Dendritic cell treated with granulocyte-macrophage colony-stimulating factor and Interleukin-4, amounts not matched to agents 40 ng/mL and 50 ng/mL, for 4 days (primary cell): ENCODE results near the gene ITGA2B.
"Not testable (repeated sequence)": the region's sequence is repeated elsewhere in the genome, so short reads cannot be mapped to it uniquely, and the experiment has no call there.

Experiments
- H3K27ac Mint-ChIP-seq: one replicate; pipeline ENCODE4 v1.8.0; 2022; ENCODE audit warnings: mild to moderate bottlenecking, mixed read lengths
- H3K27me3 Mint-ChIP-seq: one replicate; pipeline ENCODE4 v1.8.0; 2022; ENCODE audit warnings: mild to moderate bottlenecking, mixed read lengths
- H3K36me3 Mint-ChIP-seq: one replicate; pipeline ENCODE4 v1.8.0; 2022; ENCODE audit warnings: low read depth, mixed read lengths
- H3K4me1 Mint-ChIP-seq: one replicate; pipeline ENCODE4 v1.8.0; 2022; ENCODE audit warnings: low read depth, mixed read lengths
- H3K4me3 Mint-ChIP-seq: one replicate; pipeline ENCODE4 v1.8.0; 2022; ENCODE audit warnings: mild to moderate bottlenecking, moderate library complexity, mixed read lengths
- H3K9me3 Mint-ChIP-seq: one replicate; pipeline ENCODE4 v1.8.0; 2022; ENCODE audit warnings: mixed read lengths
- intact Hi-C: fragments of 100-400 bp; cut with micrococcal nuclease; formaldehyde crosslinking; loops from one replicate; pipeline ENCODE4 v1.15.0; 2022

Gene ITGA2B

DNA sequence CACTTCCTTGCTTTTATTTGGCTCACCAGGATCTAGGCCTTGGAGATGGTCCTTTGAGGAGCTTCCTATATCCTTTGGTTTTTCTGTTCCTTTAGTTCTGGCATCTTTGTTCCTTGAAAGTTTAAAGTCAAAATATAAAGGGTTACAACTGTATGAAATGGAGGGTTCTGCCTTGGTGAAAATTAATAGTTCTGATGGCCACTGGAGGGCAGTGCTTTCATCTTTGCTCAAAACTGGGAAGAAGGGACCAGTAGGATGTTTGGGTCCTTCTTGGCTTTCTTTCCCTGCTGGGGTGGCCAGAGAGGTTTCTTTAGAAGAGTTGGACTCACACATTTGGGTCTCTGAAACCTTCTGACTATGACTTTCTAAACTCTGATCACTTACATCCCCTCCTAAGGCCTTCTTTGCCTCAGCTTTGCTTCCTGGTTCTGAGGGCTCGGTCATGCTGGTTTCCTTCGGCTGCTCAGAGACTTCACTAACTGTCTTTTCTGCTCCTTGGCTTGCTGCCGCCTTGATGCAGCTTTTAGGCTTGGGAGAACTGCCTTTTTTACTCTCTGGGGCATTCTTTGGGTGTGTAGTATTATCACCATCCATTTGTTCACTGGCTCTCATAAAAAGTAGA is 10.9 kb upstream of the ITGA2B start:
- H3K27ac Mint-ChIP-seq = no peak overlapping the region
- H3K36me3 Mint-ChIP-seq = peaks cover 81% of the 10 kb centered on the region
- H3K27me3 Mint-ChIP-seq = no peaks in the 10 kb centered on the region
- H3K4me3 Mint-ChIP-seq = no peak overlapping the region
- intact Hi-C loops = no loop called here
- no peaks in the 10 kb centered on the region for H3K9me3 Mint-ChIP-seq
- H3K4me1 Mint-ChIP-seq = no peaks in the 10 kb centered on the region

- Mint-ChIP-seq H3K27ac (no peak overlapping the region), H3K36me3 (peaks cover 68% of the 10 kb centered on the region), H3K4me3 (no peak overlapping the region), H3K4me1 (no peaks in the 10 kb centered on the region), H3K9me3 (no peaks in the 10 kb centered on the region), H3K27me3 (no peaks in the 10 kb centered on the region)
- intact Hi-C loops = no loop called here
These were observed 9.5 kb upstream of the ITGA2B start for GRCh38 chr17:44398692-44399691.

DNA sequence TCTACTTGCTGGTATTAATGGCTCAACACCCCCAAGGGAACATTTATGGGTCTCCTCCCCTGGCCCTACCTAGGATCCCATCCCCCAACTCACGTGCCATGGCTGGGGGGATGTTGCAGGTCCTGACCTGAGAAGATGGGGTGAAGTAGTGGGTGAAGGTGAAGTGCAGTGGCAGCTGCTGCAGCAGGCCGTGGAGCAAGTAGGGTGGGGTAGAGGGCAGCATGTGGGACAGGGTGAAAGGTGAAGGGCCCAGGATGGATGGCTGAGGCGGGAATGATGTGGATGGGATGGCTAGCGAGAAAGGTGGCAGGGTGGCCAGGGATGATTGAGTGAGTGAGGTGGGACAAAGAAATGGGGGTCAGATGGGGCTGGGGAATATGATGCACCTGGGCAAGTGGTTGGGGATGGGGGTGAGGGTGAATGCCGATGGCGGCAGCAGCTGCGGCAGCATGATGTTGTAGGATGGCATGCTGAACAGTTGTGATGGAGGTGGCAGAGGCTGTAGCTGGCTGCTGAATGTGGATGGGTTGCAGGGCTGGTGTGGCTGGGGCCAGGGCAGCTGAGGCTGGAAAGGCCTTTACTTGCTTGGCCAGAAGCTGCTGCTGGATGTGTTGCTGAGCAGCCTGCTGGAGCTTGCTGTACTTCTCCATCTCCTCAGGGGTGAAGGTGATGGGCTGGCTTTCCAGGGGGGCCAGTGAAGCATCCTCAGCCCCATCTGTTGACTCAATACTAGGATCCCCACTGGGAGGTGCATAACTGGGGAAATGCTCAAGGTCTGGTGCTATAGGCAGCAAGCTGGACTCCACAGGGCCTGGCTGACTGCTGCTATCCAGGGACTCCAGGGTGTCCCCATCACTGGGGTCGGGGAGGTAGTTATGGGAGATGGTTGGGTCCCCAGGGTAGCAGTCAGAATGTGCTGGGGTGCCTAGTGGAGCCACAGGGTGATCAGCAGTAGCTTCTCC is 8.3 kb upstream of the ITGA2B start:
- H3K36me3 Mint-ChIP-seq = peaks cover 56% of the 10 kb centered on the region
- no peaks in the 10 kb centered on the region for H3K9me3 Mint-ChIP-seq
- intact Hi-C loops = no loop called here
- H3K27me3 Mint-ChIP-seq = no peaks in the 10 kb centered on the region
- no peak overlapping the region for H3K27ac Mint-ChIP-seq
- H3K4me1 Mint-ChIP-seq = no peaks in the 10 kb centered on the region
- no peak overlapping the region for H3K4me3 Mint-ChIP-seq

- Mint-ChIP-seq H3K27ac (no peak overlapping the region), H3K27me3 (no peaks in the 10 kb centered on the region), H3K4me3 (no peak overlapping the region), H3K4me1 (no peaks in the 10 kb centered on the region), H3K9me3 (no peaks in the 10 kb centered on the region), H3K36me3 (peaks cover 51% of the 10 kb centered on the region)
- intact Hi-C loops = no loop called here
These were observed 7.5 kb upstream of the ITGA2B start for GRCh38 chr17:44396946-44397345.

- no peak overlapping the region for H3K4me3 Mint-ChIP-seq
- no peak overlapping the region for H3K27ac Mint-ChIP-seq
- H3K27me3 Mint-ChIP-seq = no peaks in the 10 kb centered on the region
- peaks cover 32% of the 10 kb centered on the region for H3K36me3 Mint-ChIP-seq
- H3K9me3 Mint-ChIP-seq = no peaks in the 10 kb centered on the region
- H3K4me1 Mint-ChIP-seq = peaks cover 8% of the 10 kb centered on the region
- intact Hi-C loops = no loop called here
These were observed 5.4 kb upstream of the ITGA2B start for GRCh38 chr17:44394833-44395232.

- H3K4me1 Mint-ChIP-seq = peaks cover 15% of the 10 kb centered on the region
- H3K4me3 Mint-ChIP-seq, H3K27ac Mint-ChIP-seq, H3K27me3 Mint-ChIP-seq, intact Hi-C loops, H3K9me3 Mint-ChIP-seq: not testable (repeated sequence)
- H3K36me3 Mint-ChIP-seq = peaks cover 25% of the 10 kb centered on the region
These were observed 4.7 kb upstream of the ITGA2B start for GRCh38 chr17:44394112-44394511.

DNA sequence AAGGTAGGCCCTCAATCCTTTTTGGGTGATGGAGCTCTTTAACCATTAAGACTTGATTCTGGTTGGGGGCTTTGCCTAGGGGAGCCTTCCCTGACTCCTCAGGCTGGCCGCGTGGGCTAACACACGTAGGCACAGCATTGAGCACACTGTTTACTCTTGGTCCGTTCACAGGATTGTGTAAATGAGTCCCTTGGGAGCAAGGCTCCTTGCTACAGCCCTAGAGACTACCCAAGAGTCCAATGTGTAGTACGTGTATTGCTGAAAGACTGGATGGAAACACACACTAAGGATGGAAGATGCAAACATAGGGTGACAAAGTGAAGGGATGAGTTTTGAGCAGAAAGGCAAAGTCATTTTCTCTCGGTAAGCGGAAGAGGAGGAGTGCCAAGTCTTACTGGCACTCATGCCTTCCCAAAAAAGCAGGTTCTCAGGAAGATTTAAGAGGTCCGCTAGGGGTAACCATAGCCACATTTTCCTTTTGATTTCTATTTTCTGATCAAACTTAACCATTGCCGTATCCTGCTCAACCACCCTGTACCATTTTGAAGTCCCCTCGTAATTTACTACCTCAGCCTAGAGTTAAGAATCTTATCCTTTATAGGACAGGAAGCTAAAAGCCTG is 911 bp upstream of the ITGA2B start:
- no peak overlapping the region for H3K4me3 Mint-ChIP-seq
- peaks cover 20% of the 10 kb centered on the region for H3K27me3 Mint-ChIP-seq
- H3K9me3 Mint-ChIP-seq = no peaks in the 10 kb centered on the region
- peaks cover 18% of the 10 kb centered on the region for H3K4me1 Mint-ChIP-seq
- no peaks in the 10 kb centered on the region for H3K36me3 Mint-ChIP-seq
- peak overlapping the region; percentile 44 for H3K27ac Mint-ChIP-seq
- intact Hi-C loops = no loop called here

GRCh38 chr17:44389723-44390202 is 314 bp upstream of the ITGA2B start:
- no peak overlapping the region for H3K4me3 Mint-ChIP-seq
- H3K36me3 Mint-ChIP-seq = no peaks in the 10 kb centered on the region
- peaks cover 25% of the 10 kb centered on the region for H3K27me3 Mint-ChIP-seq
- intact Hi-C loops = no loop called here
- H3K4me1 Mint-ChIP-seq = peaks cover 22% of the 10 kb centered on the region
- peak overlapping the region; percentile 44 for H3K27ac Mint-ChIP-seq
- no peaks in the 10 kb centered on the region for H3K9me3 Mint-ChIP-seq

GRCh38 chr17:44387804-44388203 is 1.6 kb downstream of the ITGA2B start:
- Mint-ChIP-seq H3K36me3 (no peaks in the 10 kb centered on the region), H3K9me3 (no peaks in the 10 kb centered on the region), H3K4me1 (peaks cover 27% of the 10 kb centered on the region), H3K27ac (no peak overlapping the region), H3K27me3 (peaks cover 43% of the 10 kb centered on the region), H3K4me3 (no peak overlapping the region)
- intact Hi-C loops = no loop called here

GRCh38 chr17:44386182-44386525 is 3.3 kb downstream of the ITGA2B start:
- H3K27ac Mint-ChIP-seq = peak overlapping the region; percentile 21
- peaks cover 55% of the 10 kb centered on the region for H3K27me3 Mint-ChIP-seq
- no peaks in the 10 kb centered on the region for H3K36me3 Mint-ChIP-seq
- no peaks in the 10 kb centered on the region for H3K9me3 Mint-ChIP-seq
- intact Hi-C loops = no loop called here
- peaks cover 39% of the 10 kb centered on the region for H3K4me1 Mint-ChIP-seq
- H3K4me3 Mint-ChIP-seq = peak overlapping the region; percentile 80

GRCh38 chr17:44385287-44386181 is 3.9 kb downstream of the ITGA2B start:
- peaks cover 55% of the 10 kb centered on the region for H3K27me3 Mint-ChIP-seq

GRCh38 chr17:44384823-44385286 is 4.6 kb downstream of the ITGA2B start:
- intact Hi-C loops = no loop called here
- Mint-ChIP-seq H3K4me1 (peaks cover 31% of the 10 kb centered on the region), H3K27ac (peak overlapping the region; percentile 21), H3K27me3 (peaks cover 56% of the 10 kb centered on the region), H3K36me3 (no peaks in the 10 kb centered on the region), H3K4me3 (peak overlapping the region; percentile 80), H3K9me3 (no peaks in the 10 kb centered on the region)

More at GRCh38 chr17:44385287-44386181, 3.9 kb downstream of the ITGA2B start:
- no peaks in the 10 kb centered on the region for H3K36me3 Mint-ChIP-seq
- peak overlapping the region; percentile 21 for H3K27ac Mint-ChIP-seq
- peaks cover 38% of the 10 kb centered on the region for H3K4me1 Mint-ChIP-seq
- H3K4me3 Mint-ChIP-seq = peak overlapping the region; percentile 80
- no peaks in the 10 kb centered on the region for H3K9me3 Mint-ChIP-seq
- intact Hi-C loops = no loop called here
